ENCODE data around the gene SRC.
"Not testable (repeated sequence)": the region's sequence is repeated elsewhere in the genome, so short reads cannot be mapped to it uniquely, and the experiment has no call there.

The SRC gene

GRCh38 chr20:37366743-37367142 is 20.8 kb downstream of the SRC start:
- in situ Hi-C loops (cut with HindIII; ENCODE audit: low sequenced_read_pairs), result no loop called here
- H3K4me3 ChIP-seq (ENCODE audit: low read depth, low read length), result no peak overlapping the region
- TF ChIP-seq CTCF (IDR thresholded peaks at IDR 0.05; ENCODE audit: low read depth, low read length), result no peak
- no peak for DNase-seq (ENCODE audit: low read depth, low spot score)

GRCh38 chr20:37369846-37370245 is 23.9 kb downstream of the SRC start:
- in situ Hi-C loops (cut with HindIII; ENCODE audit: low sequenced_read_pairs), result no loop called here
- no peak for DNase-seq (ENCODE audit: low read depth, low spot score)
- TF ChIP-seq CTCF (IDR thresholded peaks at IDR 0.05; ENCODE audit: low read depth, low read length), result no peak
- no peak overlapping the region for H3K4me3 ChIP-seq (ENCODE audit: low read depth, low read length)

- DNase-seq (ENCODE audit: low read depth, low spot score); in situ Hi-C loops (cut with HindIII; ENCODE audit: low sequenced_read_pairs); H3K4me3 ChIP-seq (ENCODE audit: low read depth, low read length): not testable (repeated sequence)
These were observed 25.9 kb downstream of the SRC start for GRCh38 chr20:37371845-37372244.

- H3K4me3 ChIP-seq (ENCODE audit: low read depth, low read length), result no peak overlapping the region
- TF ChIP-seq CTCF (IDR thresholded peaks at IDR 0.05; ENCODE audit: low read depth, low read length), result no peak
- no peak for DNase-seq (ENCODE audit: low read depth, low spot score)
- in situ Hi-C loops (cut with HindIII; ENCODE audit: low sequenced_read_pairs), result no loop called here
These were observed 26.5 kb downstream of the SRC start for GRCh38 chr20:37372441-37372840.

- DNase-seq (ENCODE audit: low read depth, low spot score), result no peak
- in situ Hi-C loops (cut with HindIII; ENCODE audit: low sequenced_read_pairs), result no loop called here
- no peak for TF ChIP-seq CTCF (IDR thresholded peaks at IDR 0.05; ENCODE audit: low read depth, low read length)
- no peak overlapping the region for H3K4me3 ChIP-seq (ENCODE audit: low read depth, low read length)
These were observed 27.2 kb downstream of the SRC start for GRCh38 chr20:37373020-37373598.

GRCh38 chr20:37375227-37375626 is 29.3 kb downstream of the SRC start:
- no peak for DNase-seq (ENCODE audit: low read depth, low spot score)
- TF ChIP-seq CTCF (IDR thresholded peaks at IDR 0.05; ENCODE audit: low read depth, low read length), result no peak
- in situ Hi-C loops (cut with HindIII; ENCODE audit: low sequenced_read_pairs), result no loop called here

GRCh38 chr20:37376324-37376723 is 30.4 kb downstream of the SRC start:
- in situ Hi-C loops (cut with HindIII; ENCODE audit: low sequenced_read_pairs), result no loop called here
- DNase-seq (ENCODE audit: low read depth, low spot score), result no peak
- H3K4me3 ChIP-seq (ENCODE audit: low read depth, low read length), result no peak overlapping the region
- no peak for TF ChIP-seq CTCF (IDR thresholded peaks at IDR 0.05; ENCODE audit: low read depth, low read length)

More at GRCh38 chr20:37375227-37375626, 29.3 kb downstream of the SRC start:
- H3K4me3 ChIP-seq (ENCODE audit: low read depth, low read length), result no peak overlapping the region
